GM12878 (cell line): ENCODE data around the gene HMOX2. TPM values are rescaled to one million over a fixed set of nuclear protein-coding genes. Genes with fewer than 3 reads are reported as not detected.

Source experiments
- CBX5 ChIP-seq: sonication (generic); IDR thresholded peaks from 2 replicates; pipeline ENCODE4 v1.6.1; 2016; ENCODE audit warnings: low read depth, moderate library complexity, mild to moderate bottlenecking, inconsistent platforms
- CEBPB ChIP-seq, 2 experiments: fragments of 150-350 bp in 1 of 2; IDR thresholded peaks; 2 replicates each; pipeline ENCODE4 v1.6.1; 2012 to 2014; ENCODE audit warnings: low read depth in 2 of 2, low read length in 2 of 2, borderline replicate concordance in 1 of 2, inconsistent platforms in 1 of 2
- EGR1 ChIP-seq, 2 experiments: IDR thresholded peaks; 1 replicate in 1 of 2; 2 replicates in 1 of 2; pipeline ENCODE4 v1.6.1; 2011 to 2012; ENCODE audit warnings: low read depth in 2 of 2, low read length in 2 of 2, borderline replicate concordance in 1 of 2, mild to moderate bottlenecking in 1 of 2, moderate library complexity in 1 of 2
- ETV6 ChIP-seq, 2 experiments: fragments of 450-650 bp in 1 of 2; IDR thresholded peaks in 1 of 2; conservative IDR thresholded peaks in 1 of 2; 2 replicates each; pipeline ENCODE4 v1.6.1; 2014; ENCODE audit warnings: antibody characterized with exemption in 1 of 2, borderline replicate concordance in 1 of 2, low read depth in 1 of 2, mild to moderate bottlenecking in 1 of 2, moderate library complexity in 1 of 2
- HSF1 ChIP-seq: fragments of 150-350 bp; IDR thresholded peaks from 2 replicates; pipeline ENCODE4 v1.6.1; 2014; ENCODE audit warnings: mild to moderate bottlenecking, low read depth, low read length
- IRF5 ChIP-seq: fragments of 450-650 bp; IDR thresholded peaks from 2 replicates; pipeline ENCODE4 v1.6.1; 2017; ENCODE audit warnings: borderline replicate concordance
- KAT2A ChIP-seq: conservative IDR thresholded peaks from 2 replicates; pipeline ENCODE4 v1.6.1; 2011; ENCODE audit warnings: low read depth, low read length; ENCODE audit not compliant: control insufficient read depth
- MEF2B ChIP-seq: fragments of 450-650 bp; IDR thresholded peaks from 2 replicates; pipeline ENCODE4 v1.6.1; 2018; ENCODE audit warnings: mild to moderate bottlenecking, moderate library complexity; ENCODE audit not compliant: partially characterized antibody, poor library complexity, severe bottlenecking
- PKNOX1 ChIP-seq: fragments of 450-650 bp; IDR thresholded peaks from 2 replicates; pipeline ENCODE4 v1.6.1; 2016; ENCODE audit warnings: mild to moderate bottlenecking
- PRDM15 ChIP-seq: fragments of 450-650 bp; formaldehyde crosslinking; IDR thresholded peaks from 2 replicates; pipeline ENCODE4 v1.4.0; 2020; ENCODE audit warnings: mild to moderate bottlenecking, moderate library complexity
- TBL1XR1 ChIP-seq: IDR thresholded peaks from 2 replicates; pipeline ENCODE4 v1.6.1; 2012; ENCODE audit warnings: low read depth, low read length, improper control_type of control experiment
- polyA plus RNA-seq, 11 experiments: library from polyadenylated mRNA; depleted of rRNA in 4 of 11; unstranded in 6 of 11; stranded (reverse) in 5 of 11; fragments of >200 nt; fragmentation: Nextera tagmentation in 4 of 11; fragmentation: Illumina TruSeq in 1 of 11; extraction: Ambion mirVana in 4 of 11; extraction: Trizol in 1 of 11; gene quantifications; 1 replicate in 1 of 11; 2 replicates in 10 of 11; pipeline versions ENCODE4 v1.2.1 to v1.2.3, GENCODE V29; 2011 to 2016; ENCODE audit warnings: inconsistent platforms in 2 of 11, missing spikeins in 2 of 11, low read depth in 1 of 11
- total RNA-seq, 4 experiments: library from RNA; depleted of rRNA in 3 of 4; stranded (reverse); fragments of >200 nt in 3 of 4; fragmentation: Illumina TruSeq in 1 of 4; extraction: Trizol in 1 of 4; gene quantifications; 2 replicates each; pipeline versions ENCODE4 v1.2.1 to v1.2.3, GENCODE V29; 2013 to 2021
- TF ChIP-seq, protein P1 (sequence below), 3 experiments: IDR thresholded peaks in 2 of 3; conservative IDR thresholded peaks in 1 of 3; 2 replicates each; pipeline ENCODE4 v1.5.1; 2011; ENCODE audit warnings: low read depth in 3 of 3, low read length in 3 of 3, mild to moderate bottlenecking in 3 of 3, control low read depth in 2 of 3, moderate library complexity in 2 of 3, inconsistent platforms in 1 of 3, mixed read lengths in 1 of 3; ENCODE audit not compliant: control insufficient read depth in 2 of 3, insufficient read depth in 1 of 3; ENCODE audit errors: extremely low read depth in 1 of 3
- TF ChIP-seq, protein P2 (sequence below): fragments of 450-650 bp; IDR thresholded peaks from 2 replicates; pipeline ENCODE4 v1.6.1; 2016; ENCODE audit warnings: mild to moderate bottlenecking

The HMOX2 gene
- total and polyA plus RNA-seq, 10 of the 15 experiments (the other 5 are each of a cell fraction or from before 2014, with no cell fraction given) = 26.4 to 111 (median 57.8) TPM

DNA sequence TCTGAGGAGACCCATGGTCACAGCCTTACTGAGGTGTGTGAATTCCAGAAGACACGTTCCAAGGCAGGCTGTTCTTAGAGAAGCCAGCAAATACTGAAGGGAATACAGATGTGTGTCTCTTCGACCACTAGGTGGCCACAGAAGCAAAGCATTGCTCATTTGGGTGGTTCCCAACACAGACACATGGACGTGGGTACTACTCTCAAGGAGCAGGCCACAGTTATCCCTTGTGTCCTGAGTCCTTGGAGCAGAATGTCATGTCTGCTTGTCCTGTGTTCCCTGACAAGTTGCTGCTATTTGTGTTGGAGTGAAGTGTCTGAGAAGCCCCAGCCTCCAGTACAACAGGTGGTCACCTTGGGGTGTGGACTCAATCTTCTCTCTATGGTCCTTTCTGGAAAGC, 30.3 kb downstream of the HMOX2 start (continued):
- TF ChIP-seq PRDM15 (no peak), MEF2B (no peak), ETV6 (conservative IDR thresholded peaks at IDR 0.05 in 1 of 2, IDR thresholded peaks at IDR 0.05 in 1 of 2; ENCODE audit: borderline replicate concordance in 1 of 2, low read depth in 1 of 2) (no peak), HSF1 (no peak), PKNOX1 (no peak), TBL1XR1 (no peak), KAT2A (no peak), IRF5 (no peak), CEBPB (IDR thresholded peaks at IDR 0.05; ENCODE audit: borderline replicate concordance in 1 of 2, low read depth in 2 of 2, low read length in 2 of 2) (no peak), CBX5 (no peak), EGR1 (IDR thresholded peaks at IDR 0.05; ENCODE audit: borderline replicate concordance in 1 of 2, low read depth in 2 of 2, low read length in 2 of 2) (no peak)
- TF ChIP-seq, protein P1, sequence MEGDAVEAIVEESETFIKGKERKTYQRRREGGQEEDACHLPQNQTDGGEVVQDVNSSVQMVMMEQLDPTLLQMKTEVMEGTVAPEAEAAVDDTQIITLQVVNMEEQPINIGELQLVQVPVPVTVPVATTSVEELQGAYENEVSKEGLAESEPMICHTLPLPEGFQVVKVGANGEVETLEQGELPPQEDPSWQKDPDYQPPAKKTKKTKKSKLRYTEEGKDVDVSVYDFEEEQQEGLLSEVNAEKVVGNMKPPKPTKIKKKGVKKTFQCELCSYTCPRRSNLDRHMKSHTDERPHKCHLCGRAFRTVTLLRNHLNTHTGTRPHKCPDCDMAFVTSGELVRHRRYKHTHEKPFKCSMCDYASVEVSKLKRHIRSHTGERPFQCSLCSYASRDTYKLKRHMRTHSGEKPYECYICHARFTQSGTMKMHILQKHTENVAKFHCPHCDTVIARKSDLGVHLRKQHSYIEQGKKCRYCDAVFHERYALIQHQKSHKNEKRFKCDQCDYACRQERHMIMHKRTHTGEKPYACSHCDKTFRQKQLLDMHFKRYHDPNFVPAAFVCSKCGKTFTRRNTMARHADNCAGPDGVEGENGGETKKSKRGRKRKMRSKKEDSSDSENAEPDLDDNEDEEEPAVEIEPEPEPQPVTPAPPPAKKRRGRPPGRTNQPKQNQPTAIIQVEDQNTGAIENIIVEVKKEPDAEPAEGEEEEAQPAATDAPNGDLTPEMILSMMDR (IDR thresholded peaks at IDR 0.05 in 2 of 3, conservative IDR thresholded peaks at IDR 0.05 in 1 of 3; ENCODE audit: control insufficient read depth in 2 of 3, extremely low read depth in 1 of 3, insufficient read depth in 1 of 3, low read depth in 3 of 3, low read length in 3 of 3) = peak; percentile 85 to 93 (median 93)
- TF ChIP-seq, protein P2, sequence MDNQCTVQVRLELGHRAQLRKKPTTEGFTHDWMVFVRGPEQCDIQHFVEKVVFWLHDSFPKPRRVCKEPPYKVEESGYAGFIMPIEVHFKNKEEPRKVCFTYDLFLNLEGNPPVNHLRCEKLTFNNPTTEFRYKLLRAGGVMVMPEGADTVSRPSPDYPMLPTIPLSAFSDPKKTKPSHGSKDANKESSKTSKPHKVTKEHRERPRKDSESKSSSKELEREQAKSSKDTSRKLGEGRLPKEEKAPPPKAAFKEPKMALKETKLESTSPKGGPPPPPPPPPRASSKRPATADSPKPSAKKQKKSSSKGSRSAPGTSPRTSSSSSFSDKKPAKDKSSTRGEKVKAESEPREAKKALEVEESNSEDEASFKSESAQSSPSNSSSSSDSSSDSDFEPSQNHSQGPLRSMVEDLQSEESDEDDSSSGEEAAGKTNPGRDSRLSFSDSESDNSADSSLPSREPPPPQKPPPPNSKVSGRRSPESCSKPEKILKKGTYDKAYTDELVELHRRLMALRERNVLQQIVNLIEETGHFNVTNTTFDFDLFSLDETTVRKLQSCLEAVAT = no peak
